ENCODE measurements around the gene CSRNP3.

The CSRNP3 gene

GRCh38 chr2:165432234-165432966, 37.1 kb upstream of the CSRNP3 start:
- no peak overlapping the region for H3K4me3 ChIP-seq (ENCODE audit: low read length)
- no peak for DNase-seq (ENCODE audit: low read depth)
- TF ChIP-seq CTCF (IDR thresholded peaks at IDR 0.05; ENCODE audit: insufficient read depth, low read depth, low read length, missing control alignments) = no peak

GRCh38 chr2:165434865-165435496, 34.5 kb upstream of the CSRNP3 start:
- TF ChIP-seq CTCF (IDR thresholded peaks at IDR 0.05; ENCODE audit: insufficient read depth, low read depth, low read length, missing control alignments) = no peak
- DNase-seq (ENCODE audit: low read depth) = no peak
- no peak overlapping the region for H3K4me3 ChIP-seq (ENCODE audit: low read length)

GRCh38 chr2:165435611-165436010, 33.9 kb upstream of the CSRNP3 start:
- H3K4me3 ChIP-seq (ENCODE audit: low read length) = no peak overlapping the region
- DNase-seq (ENCODE audit: low read depth) = no peak
- no peak for TF ChIP-seq CTCF (IDR thresholded peaks at IDR 0.05; ENCODE audit: insufficient read depth, low read depth, low read length, missing control alignments)

- H3K4me3 ChIP-seq (ENCODE audit: low read length) = no peak overlapping the region
- no peak for DNase-seq (ENCODE audit: low read depth)
- no peak for TF ChIP-seq CTCF (IDR thresholded peaks at IDR 0.05; ENCODE audit: insufficient read depth, low read depth, low read length, missing control alignments)
These were observed 32.9 kb upstream of the CSRNP3 start for GRCh38 chr2:165436559-165436958.

GRCh38 chr2:165440367-165440766, 29.1 kb upstream of the CSRNP3 start:
- no peak for TF ChIP-seq CTCF (IDR thresholded peaks at IDR 0.05; ENCODE audit: insufficient read depth, low read depth, low read length, missing control alignments)
- no peak overlapping the region for H3K4me3 ChIP-seq (ENCODE audit: low read length)
- DNase-seq (ENCODE audit: low read depth) = no peak

- TF ChIP-seq CTCF (IDR thresholded peaks at IDR 0.05; ENCODE audit: insufficient read depth, low read depth, low read length, missing control alignments) = no peak
- no peak for DNase-seq (ENCODE audit: low read depth)
- H3K4me3 ChIP-seq (ENCODE audit: low read length) = no peak overlapping the region
These were observed 26.0 kb upstream of the CSRNP3 start for GRCh38 chr2:165443511-165443910.

- TF ChIP-seq CTCF (IDR thresholded peaks at IDR 0.05; ENCODE audit: insufficient read depth, low read depth, low read length, missing control alignments) = no peak
- no peak for DNase-seq (ENCODE audit: low read depth)
- no peak overlapping the region for H3K4me3 ChIP-seq (ENCODE audit: low read length)
These were observed 21.1 kb upstream of the CSRNP3 start for GRCh38 chr2:165448406-165448805.
